PC-9 (cell line): Measurements from ENCODE around the gene PLA2G2A. TPM values are rescaled to one million over a fixed set of nuclear protein-coding genes. Genes with fewer than 3 reads are reported as not detected.
"Not testable (repeated sequence)": the region's sequence is repeated elsewhere in the genome, so short reads cannot be mapped to it uniquely, and the experiment has no call there.

ENCODE experiments used
- BruUV-seq: library from RNA; stranded (reverse); fragments of 400-500 nt; replicated peaks from 2 replicates; lab custom pipeline; 2021; lab: Mats Ljungman, UMichigan
- CTCF ChIA-PET: fragments of 300-600 bp; sonication (Branson Sonifier 250); formaldehyde crosslinking; loops from one replicate; lab custom pipeline; 2022; ENCODE audit warnings: antibody characterized with exemption; lab: Charles Lee
- POLR2A ChIA-PET: fragments of 300-600 bp; sonication (Branson Sonifier 250); formaldehyde crosslinking; loops from one replicate; lab custom pipeline; 2022; ENCODE audit warnings: antibody characterized with exemption; ENCODE audit not compliant: unreplicated experiment; lab: Charles Lee
- DNase-seq, 2 experiments: peaks; one replicate each; pipeline versions ENCODE4 v3.0.0 to v3.0.0-alpha.2; 2015 to 2022; ENCODE audit warnings: mixed read lengths in 1 of 2
- H2AFZ ChIP-seq: fragments of 200-600 bp; sonication (generic); 2 replicates; pipeline ENCODE4 v1.8.1; 2017; ENCODE audit warnings: antibody characterized with exemption
- H3F3A ChIP-seq: fragments of 200-600 bp; sonication (generic); 2 replicates; pipeline ENCODE4 v1.8.1; 2017; ENCODE audit warnings: antibody characterized with exemption, mild to moderate bottlenecking, low read depth; ENCODE audit not compliant: insufficient read depth
- H3K27ac ChIP-seq: fragments of 200-600 bp; sonication (generic); 2 replicates; pipeline ENCODE4 v1.6.1; 2016; ENCODE audit warnings: mixed run types
- H3K27me3 ChIP-seq: fragments of 200-600 bp; sonication (generic); 2 replicates; pipeline ENCODE4 v1.6.1; 2016; ENCODE audit warnings: low read depth, mixed run types; ENCODE audit not compliant: insufficient read depth
- H3K36me3 ChIP-seq: fragments of 200-600 bp; sonication (generic); 2 replicates; pipeline ENCODE4 v1.6.1; 2016; ENCODE audit warnings: low read depth, mixed run types
- H3K4me1 ChIP-seq: fragments of 200-600 bp; sonication (generic); replicated peaks from 2 replicates; pipeline ENCODE4 v1.6.1; 2016; ENCODE audit warnings: mixed run types; ENCODE audit not compliant: insufficient read depth
- H3K4me2 ChIP-seq: fragments of 200-600 bp; sonication (generic); 2 replicates; pipeline ENCODE4 v1.6.1; 2017; ENCODE audit warnings: mixed run types
- H3K4me3 ChIP-seq: fragments of 200-600 bp; sonication (generic); 2 replicates; pipeline ENCODE4 v1.6.1; 2016; ENCODE audit warnings: mixed run types
- H3K79me2 ChIP-seq: fragments of 200-600 bp; sonication (generic); 2 replicates; pipeline ENCODE4 v1.6.1; 2017; ENCODE audit warnings: low read depth, mixed run types
- H3K9me2 ChIP-seq: fragments of 200-600 bp; sonication (generic); 2 replicates; pipeline ENCODE4 v1.8.1; 2017; ENCODE audit warnings: mild to moderate bottlenecking; ENCODE audit not compliant: insufficient read depth
- H3K9me3 ChIP-seq: fragments of 200-600 bp; sonication (generic); 2 replicates; pipeline ENCODE4 v1.8.1; 2016; ENCODE audit warnings: low read depth; ENCODE audit not compliant: insufficient read depth
- H4K20me1 ChIP-seq: fragments of 200-600 bp; sonication (generic); 2 replicates; pipeline ENCODE4 v1.8.1; 2017; ENCODE audit not compliant: insufficient read depth
- EZH2 ChIP-seq: fragments of 200-600 bp; sonication (generic); IDR thresholded peaks from 2 replicates; pipeline ENCODE4 v1.8.0; 2017; ENCODE audit warnings: antibody characterized with exemption, low read depth
- intact Hi-C: fragments of 100-400 bp; cut with micrococcal nuclease; formaldehyde crosslinking; loops from one replicate; pipeline ENCODE4 v1.10.0; 2022; ENCODE audit not compliant: unreplicated experiment
- total RNA-seq: library from RNA; stranded (reverse); gene quantifications from 2 replicates; pipeline ENCODE4 v1.2.3, GENCODE V29; 2021
- TF ChIP-seq, protein P1 (sequence below): fragments of 200-600 bp; sonication (generic); conservative IDR thresholded peaks from 2 replicates; pipeline ENCODE4 v1.6.1; 2017; ENCODE audit warnings: mixed run types, antibody characterized with exemption, mild to moderate bottlenecking, moderate library complexity

PLA2G2A gene
- total RNA-seq, 1 experiment from 2014 or later: not detected

DNA sequence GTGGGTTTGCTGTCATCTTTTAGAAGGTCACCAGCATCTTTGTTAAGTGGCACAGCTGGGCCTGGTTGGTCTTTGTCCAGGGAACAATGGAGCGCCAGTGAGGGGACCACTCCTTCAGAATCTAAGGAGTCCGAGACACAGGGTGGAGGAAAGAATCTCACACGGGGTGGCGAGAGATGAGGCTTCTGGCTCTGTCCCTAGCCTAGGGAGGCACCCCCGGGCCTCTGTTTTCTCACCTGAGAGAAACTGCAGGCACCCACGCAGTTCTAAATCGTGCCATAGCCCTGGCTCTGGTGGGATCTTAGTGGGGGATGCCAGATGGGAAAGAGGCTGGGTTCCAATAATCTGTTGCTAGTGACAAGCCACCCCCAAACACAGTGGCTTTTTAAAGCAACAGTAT, 45.1 kb downstream of the PLA2G2A start:
- Histone ChIP-seq H3K9me3 (no peaks in the 10 kb centered on the region; the same call in 1 of the 2 replicates), H3K4me2 (no peak overlapping the region), H3K4me3 (no peak overlapping the region), H3K27me3 (no peaks in the 10 kb centered on the region), H3K4me1 (no peaks in the 10 kb centered on the region), H3K79me2 (no peaks in the 10 kb centered on the region), H3F3A (no peaks in the 10 kb centered on the region), H2AFZ (no peak overlapping the region), H3K36me3 (no peaks in the 10 kb centered on the region), H3K27ac (no peak overlapping the region), H4K20me1 (no peaks in the 10 kb centered on the region), H3K9me2 (no peaks in the 10 kb centered on the region)
- DNase-seq: no peak
- POLR2A ChIA-PET: no interaction called here
- TF ChIP-seq, protein P1, sequence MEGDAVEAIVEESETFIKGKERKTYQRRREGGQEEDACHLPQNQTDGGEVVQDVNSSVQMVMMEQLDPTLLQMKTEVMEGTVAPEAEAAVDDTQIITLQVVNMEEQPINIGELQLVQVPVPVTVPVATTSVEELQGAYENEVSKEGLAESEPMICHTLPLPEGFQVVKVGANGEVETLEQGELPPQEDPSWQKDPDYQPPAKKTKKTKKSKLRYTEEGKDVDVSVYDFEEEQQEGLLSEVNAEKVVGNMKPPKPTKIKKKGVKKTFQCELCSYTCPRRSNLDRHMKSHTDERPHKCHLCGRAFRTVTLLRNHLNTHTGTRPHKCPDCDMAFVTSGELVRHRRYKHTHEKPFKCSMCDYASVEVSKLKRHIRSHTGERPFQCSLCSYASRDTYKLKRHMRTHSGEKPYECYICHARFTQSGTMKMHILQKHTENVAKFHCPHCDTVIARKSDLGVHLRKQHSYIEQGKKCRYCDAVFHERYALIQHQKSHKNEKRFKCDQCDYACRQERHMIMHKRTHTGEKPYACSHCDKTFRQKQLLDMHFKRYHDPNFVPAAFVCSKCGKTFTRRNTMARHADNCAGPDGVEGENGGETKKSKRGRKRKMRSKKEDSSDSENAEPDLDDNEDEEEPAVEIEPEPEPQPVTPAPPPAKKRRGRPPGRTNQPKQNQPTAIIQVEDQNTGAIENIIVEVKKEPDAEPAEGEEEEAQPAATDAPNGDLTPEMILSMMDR: no peak
- no peak for TF ChIP-seq EZH2
- CTCF ChIA-PET: no interaction called here
- intact Hi-C loops: no loop called here
- no TSS peak for BruUV-seq

DNA sequence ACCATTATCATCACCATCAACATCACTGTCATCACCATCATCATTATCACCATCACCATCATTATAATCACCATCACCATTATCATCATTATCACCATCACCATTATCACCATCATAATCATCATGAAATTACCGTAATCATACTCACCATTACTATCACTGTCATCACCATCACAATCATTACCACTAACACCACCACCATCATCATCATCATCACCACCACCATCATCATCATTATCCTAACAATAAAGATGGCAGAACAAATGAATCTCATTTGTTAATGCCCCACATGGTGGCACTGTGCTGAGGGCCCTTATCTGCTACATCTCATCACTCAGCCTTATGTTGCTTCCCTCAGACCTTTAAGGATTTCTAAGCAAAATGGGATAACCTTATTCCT, 46.6 kb downstream of the PLA2G2A start:
- no peaks in the 10 kb centered on the region for H3K9me2 ChIP-seq
- H3K27ac ChIP-seq: no peak overlapping the region
- no peaks in the 10 kb centered on the region for H3F3A ChIP-seq
- no peak for DNase-seq
- no peaks in the 10 kb centered on the region; the same call in 1 of the 2 replicates for H3K9me3 ChIP-seq
- BruUV-seq: no TSS peak
- no peaks in the 10 kb centered on the region for H3K36me3 ChIP-seq
- no peak overlapping the region for H2AFZ ChIP-seq
- no peak overlapping the region for H3K4me2 ChIP-seq
- no peaks in the 10 kb centered on the region for H3K79me2 ChIP-seq
- ChIA-PET CTCF (no interaction called here), POLR2A (no interaction called here)
- intact Hi-C loops: no loop called here
- H3K4me1 ChIP-seq: peaks cover 3% of the 10 kb centered on the region
- no peak overlapping the region for H3K4me3 ChIP-seq
- no peak for TF ChIP-seq EZH2
- TF ChIP-seq, protein P1: no peak
- no peaks in the 10 kb centered on the region for H4K20me1 ChIP-seq
- no peaks in the 10 kb centered on the region for H3K27me3 ChIP-seq

DNA sequence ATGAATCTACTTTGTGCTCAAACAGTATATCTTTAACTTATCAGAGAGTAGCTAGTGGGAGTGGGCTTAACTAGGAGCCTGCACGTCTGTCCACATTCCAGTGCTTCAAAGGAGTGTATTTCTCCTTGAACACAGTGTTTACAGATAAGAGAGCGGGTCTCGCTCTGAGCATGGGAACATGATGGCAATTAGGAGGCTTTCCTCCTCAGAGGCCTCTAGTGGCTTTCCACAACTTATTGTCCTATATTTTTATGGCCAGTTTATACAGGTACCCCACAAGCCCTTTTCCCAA, 52.3 kb downstream of the PLA2G2A start:
- H3K36me3 ChIP-seq, H3K79me2 ChIP-seq, H2AFZ ChIP-seq, CTCF ChIA-PET, H4K20me1 ChIP-seq, DNase-seq, H3K9me2 ChIP-seq, H3K27me3 ChIP-seq, H3K9me3 ChIP-seq, BruUV-seq, H3K4me3 ChIP-seq: not testable (repeated sequence)
- Histone ChIP-seq H3K27ac (peak overlapping the region; percentile 92), H3K4me2 (peak overlapping the region; percentile 78), H3K4me1 (peaks cover 58% of the 10 kb centered on the region), H3F3A (peaks cover 30% of the 10 kb centered on the region)
- POLR2A ChIA-PET: interaction anchor here (0.6 kb wide), 1 partner anchor 48 kb away, joined by 3 read pairs; no protein-coding TSS in a partner anchor
- intact Hi-C loops: loop anchor here (10.0 kb wide), 1 partner anchor 708 kb away; the partner anchor contains the start of gene PINK1
